Body of pancreas (tissue), 4 donors: ENCODE data around the gene LEP. TPM values are rescaled to one million over a fixed set of nuclear protein-coding genes. Genes with fewer than 3 reads are reported as not detected.
A peak's percentile ranks its signal among the peaks of the same experiment; 100 is the strongest.

Source experiments
- ATAC-seq: fragments of 150-250 bp; one replicate; pipeline ENCODE4 v1.9.1; 2016
- DNase-seq, 4 donors: peaks; one replicate each; pipeline ENCODE4 v3.0.0-alpha.2; 2019
- H3K27ac ChIP-seq, 4 donors: fragments of 200-600 bp; sonication (generic); 1 replicate in 3 of 4; 2 replicates in 1 of 4; pipeline versions ENCODE4 v1.5.1 to v1.6.1; 2016 to 2019; ENCODE audit warnings: mild to moderate bottlenecking in 1 of 4, mixed read lengths in 1 of 4, moderate library complexity in 1 of 4
- H3K27me3 ChIP-seq, 2 donors: fragments of 200-600 bp; sonication (generic); one replicate each; pipeline ENCODE4 v1.6.0; 2016; ENCODE audit warnings: mild to moderate bottlenecking in 1 of 2
- H3K36me3 ChIP-seq, 2 donors: fragments of 200-600 bp; sonication (generic); replicated peaks in 1 of 2; 2 replicates each; pipeline ENCODE4 v1.5.1; 2016; ENCODE audit warnings: low read depth in 2 of 2; ENCODE audit not compliant: insufficient read depth in 1 of 2
- H3K4me1 ChIP-seq: fragments of 200-600 bp; sonication (generic); one replicate; pipeline ENCODE4 v1.6.0; 2016
- H3K4me3 ChIP-seq, 2 donors: fragments of 200-600 bp; sonication (generic); 1 replicate in 1 of 2; 2 replicates in 1 of 2; pipeline ENCODE4 v1.5.1; 2016 to 2019
- H3K9me3 ChIP-seq, 3 donors: fragments of 200-600 bp; sonication (generic); 1 replicate in 2 of 3; 2 replicates in 1 of 3; pipeline ENCODE4 v1.5.1; 2016
- POLR2A ChIP-seq, 3 donors: fragments of 450-650 bp; IDR thresholded peaks; one replicate each; pipeline ENCODE4 v1.6.1; 2016; ENCODE audit warnings: antibody characterized with exemption in 3 of 3, mild to moderate bottlenecking in 2 of 3
- WGBS, 2 donors: methylation state at CpG; one replicate each; pipeline ENCODE4 v1.1.5; 2017; 5-methylcytosine and 5-hydroxymethylcytosine counted together
- intact Hi-C: fragments of 100-400 bp; cut with DNase I; formaldehyde crosslinking; loops from one replicate; pipeline ENCODE4 v1.15.1; 2023
- total RNA-seq, 2 donors: library from RNA; depleted of rRNA; stranded (reverse); fragments of >200 nt; gene quantifications; one replicate each; pipeline ENCODE4 v1.1.0, GENCODE V29; 2016
- TF ChIP-seq, protein P1 (sequence below), 7 experiments: fragments of 450-650 bp in 4 of 7; fragments of 200-600 bp in 3 of 7; sonication (generic) in 3 of 7; IDR thresholded peaks; one replicate each; pipeline ENCODE4 v1.5.1; 2016 to 2019; ENCODE audit warnings: antibody characterized with exemption in 7 of 7

The LEP gene
- total RNA-seq, 2 donors from 2014 or later, result 1.8 to 72.8 TPM

DNA sequence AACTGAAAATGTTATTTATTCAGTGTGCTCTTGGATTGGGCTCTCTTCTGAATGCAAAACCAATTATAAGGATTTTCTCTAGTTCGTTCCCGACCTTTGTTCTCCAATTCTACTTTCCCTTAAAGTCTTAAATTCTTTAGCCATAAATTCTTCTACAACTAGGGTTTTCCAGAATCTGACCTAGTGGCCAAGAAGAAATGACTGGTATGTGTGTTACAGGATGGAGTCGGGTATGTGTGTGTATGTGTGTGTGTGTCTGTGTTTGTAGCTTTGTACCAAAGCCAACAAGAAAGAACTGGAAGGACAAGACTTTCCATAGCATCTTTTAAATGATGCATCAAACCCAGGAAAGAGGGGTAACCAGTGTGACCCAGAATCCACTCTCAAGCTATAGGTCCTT is 25.8 kb upstream of the LEP start:
- Histone ChIP-seq H3K36me3 (no peaks in the 10 kb centered on the region), H3K27ac (no peak overlapping the region), H3K9me3 (no peaks in the 10 kb centered on the region), H3K4me3 (no peak overlapping the region), H3K4me1 (no peaks in the 10 kb centered on the region), H3K27me3 (no peaks in the 10 kb centered on the region)
- ATAC-seq (no peak), DNase-seq (no peak)
- WGBS, 2 donors, result 62 to 70% methylated on average over 3 of the region's 3 CpGs
- no peak for TF ChIP-seq POLR2A (IDR thresholded peaks at IDR 0.05)
- TF ChIP-seq, protein P1, sequence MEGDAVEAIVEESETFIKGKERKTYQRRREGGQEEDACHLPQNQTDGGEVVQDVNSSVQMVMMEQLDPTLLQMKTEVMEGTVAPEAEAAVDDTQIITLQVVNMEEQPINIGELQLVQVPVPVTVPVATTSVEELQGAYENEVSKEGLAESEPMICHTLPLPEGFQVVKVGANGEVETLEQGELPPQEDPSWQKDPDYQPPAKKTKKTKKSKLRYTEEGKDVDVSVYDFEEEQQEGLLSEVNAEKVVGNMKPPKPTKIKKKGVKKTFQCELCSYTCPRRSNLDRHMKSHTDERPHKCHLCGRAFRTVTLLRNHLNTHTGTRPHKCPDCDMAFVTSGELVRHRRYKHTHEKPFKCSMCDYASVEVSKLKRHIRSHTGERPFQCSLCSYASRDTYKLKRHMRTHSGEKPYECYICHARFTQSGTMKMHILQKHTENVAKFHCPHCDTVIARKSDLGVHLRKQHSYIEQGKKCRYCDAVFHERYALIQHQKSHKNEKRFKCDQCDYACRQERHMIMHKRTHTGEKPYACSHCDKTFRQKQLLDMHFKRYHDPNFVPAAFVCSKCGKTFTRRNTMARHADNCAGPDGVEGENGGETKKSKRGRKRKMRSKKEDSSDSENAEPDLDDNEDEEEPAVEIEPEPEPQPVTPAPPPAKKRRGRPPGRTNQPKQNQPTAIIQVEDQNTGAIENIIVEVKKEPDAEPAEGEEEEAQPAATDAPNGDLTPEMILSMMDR (IDR thresholded peaks at IDR 0.05), result no peak
- intact Hi-C loops, result loop anchor here (10.0 kb wide), 1 partner anchor 510 kb away; no protein-coding TSS in a partner anchor

GRCh38 chr7:128215739-128216138 is 25.3 kb upstream of the LEP start:
- H3K4me1 ChIP-seq, result no peaks in the 10 kb centered on the region
- 82% methylated on average over 1 of the region's 1 CpG for WGBS, 2 donors
- TF ChIP-seq, protein P1 (IDR thresholded peaks at IDR 0.05), result no peak
- TF ChIP-seq POLR2A (IDR thresholded peaks at IDR 0.05), result no peak
- H3K27me3 ChIP-seq, result no peaks in the 10 kb centered on the region
- H3K27ac ChIP-seq, result no peak overlapping the region
- H3K36me3 ChIP-seq, result no peaks in the 10 kb centered on the region
- no peak for DNase-seq
- H3K9me3 ChIP-seq, result no peaks in the 10 kb centered on the region
- no peak for ATAC-seq
- no peak overlapping the region for H3K4me3 ChIP-seq
- intact Hi-C loops, result loop anchor here (10.0 kb wide), 1 partner anchor 511 kb away; no protein-coding TSS in a partner anchor

GRCh38 chr7:128217030-128217805 is 23.9 kb upstream of the LEP start:
- Histone ChIP-seq H3K4me3 (no peak overlapping the region), H3K27me3 (no peaks in the 10 kb centered on the region), H3K9me3 (no peaks in the 10 kb centered on the region), H3K27ac (no peak overlapping the region), H3K4me1 (no peaks in the 10 kb centered on the region), H3K36me3 (no peaks in the 10 kb centered on the region)
- intact Hi-C loops, result loop anchor here (10.0 kb wide), 1 partner anchor 512 kb away; no protein-coding TSS in a partner anchor
- no peak for ATAC-seq
- no peak for TF ChIP-seq POLR2A (IDR thresholded peaks at IDR 0.05)
- TF ChIP-seq, protein P1 (IDR thresholded peaks at IDR 0.05), result no peak
- 84 to 85% methylated on average over 11 to 12 of the region's 12 CpGs for WGBS, 2 donors
- DNase-seq, result peak in 1 of 4 donors; percentile 40

- Histone ChIP-seq H3K9me3 (no peaks in the 10 kb centered on the region), H3K36me3 (no peaks in the 10 kb centered on the region), H3K4me1 (no peaks in the 10 kb centered on the region), H3K4me3 (no peak overlapping the region), H3K27ac (no peak overlapping the region), H3K27me3 (no peaks in the 10 kb centered on the region)
- ATAC-seq, result no peak
- intact Hi-C loops, result loop anchor here (10.0 kb wide), 1 partner anchor 513 kb away; no protein-coding TSS in a partner anchor
- TF ChIP-seq, protein P1 (IDR thresholded peaks at IDR 0.05), result no peak
- TF ChIP-seq POLR2A (IDR thresholded peaks at IDR 0.05), result no peak
- WGBS, 2 donors, result 74 to 82% methylated on average over 9 of the region's 9 CpGs
- DNase-seq, result no peak
Observed at GRCh38 chr7:128217967-128218652, 23.0 kb upstream of the LEP start.
